Thoracic aorta (tissue), 2 donors: ENCODE data around the gene CDC37L1. TPM values are rescaled to one million over a fixed set of nuclear protein-coding genes. Genes with fewer than 3 reads are reported as not detected.

Source experiments
- ATAC-seq: fragments of 150-250 bp; one replicate; pipeline ENCODE4 v1.8.0; 2017; ENCODE audit warnings: low read depth; ENCODE audit not compliant: insufficient number of reproducible peaks, low FRiP score
- DNase-seq: peaks from one replicate; pipeline ENCODE4 v3.0.0-alpha.2; 2020; ENCODE audit warnings: low spot score
- H3K27ac ChIP-seq, 2 donors: fragments of 200-600 bp; sonication (generic); 1 replicate in 1 of 2; 2 replicates in 1 of 2; pipeline ENCODE4 v1.5.1; 2016; ENCODE audit warnings: mild to moderate bottlenecking in 2 of 2, moderate library complexity in 2 of 2
- H3K27me3 ChIP-seq: fragments of 200-600 bp; sonication (generic); replicated peaks from 2 replicates; pipeline ENCODE4 v1.6.0; 2016; ENCODE audit warnings: mild to moderate bottlenecking; ENCODE audit not compliant: insufficient read depth
- H3K36me3 ChIP-seq: fragments of 200-600 bp; sonication (generic); one replicate; pipeline ENCODE4 v1.5.1; 2016
- H3K4me1 ChIP-seq, 2 donors: fragments of 200-600 bp; sonication (generic); 1 replicate in 1 of 2; 2 replicates in 1 of 2; pipeline versions ENCODE4 v1.5.1 to v1.6.0; 2016; ENCODE audit warnings: low read depth in 2 of 2, mild to moderate bottlenecking in 1 of 2; ENCODE audit not compliant: control insufficient read depth in 1 of 2
- H3K4me3 ChIP-seq: fragments of 200-600 bp; sonication (generic); 2 replicates; pipeline ENCODE4 v1.5.1; 2016; ENCODE audit warnings: mild to moderate bottlenecking
- H3K9me3 ChIP-seq: fragments of 200-600 bp; sonication (generic); 2 replicates; pipeline ENCODE4 v1.5.1; 2016
- CTCF ChIP-seq: fragments of 200-600 bp; sonication (generic); IDR thresholded peaks from one replicate; pipeline ENCODE4 v1.5.1; 2019; ENCODE audit warnings: antibody characterized with exemption
- total RNA-seq, 2 donors: library from RNA; depleted of rRNA; stranded (reverse); fragments of >200 nt; gene quantifications; one replicate each; pipeline versions ENCODE4 v1.1.0 to v1.2.3, GENCODE V29; 2016

The CDC37L1 gene
- total RNA-seq, 2 donors from 2014 or later: 22.5 to 46.2 TPM

GRCh38 chr9:4665357-4665756 is 14.0 kb upstream of the CDC37L1 start:
- DNase-seq (no peak), ATAC-seq (no peak)
- Histone ChIP-seq H3K27me3 (no peaks in the 10 kb centered on the region), H3K36me3 (no peaks in the 10 kb centered on the region), H3K4me1 (peaks cover 13 to 47% of the 10 kb centered on the region in 2 donors), H3K4me3 (no peak overlapping the region), H3K27ac (no peak overlapping the region), H3K9me3 (no peaks in the 10 kb centered on the region)
- TF ChIP-seq CTCF: no peak

GRCh38 chr9:4666042-4666699 is 13.2 kb upstream of the CDC37L1 start, which contains the start of gene SPATA6L:
SPATA6L (minus strand) TSS chr9:4666480; CDS start chr9:4666250, 230 bp downstream.
- ATAC-seq (no peak), DNase-seq (peak; percentile 21)
- Histone ChIP-seq H3K9me3 (no peaks in the 10 kb centered on the region), H3K27ac (peak within 1 kb of the TSS in 1 of 2 donors; percentile 52), H3K4me1 (peaks cover 13 to 44% of the 10 kb centered on the region in 2 donors), H3K36me3 (no peaks in the 10 kb centered on the region), H3K27me3 (no peaks in the 10 kb centered on the region), H3K4me3 (peak within 1 kb of the TSS; percentile 68)
- TF ChIP-seq CTCF: no peak

- Histone ChIP-seq H3K9me3 (no peaks in the 10 kb centered on the region), H3K4me3 (no peak overlapping the region), H3K36me3 (no peaks in the 10 kb centered on the region), H3K4me1 (peaks cover 12 to 36% of the 10 kb centered on the region in 2 donors), H3K27ac (no peak overlapping the region), H3K27me3 (no peaks in the 10 kb centered on the region)
- DNase-seq: no peak
- TF ChIP-seq CTCF: no peak
- no peak for ATAC-seq
Observed at GRCh38 chr9:4667681-4668080, 11.7 kb upstream of the CDC37L1 start.

- no peak for ATAC-seq
- H3K4me1 ChIP-seq: peaks cover 5 to 27% of the 10 kb centered on the region in 2 donors
- TF ChIP-seq CTCF: no peak
- H3K9me3 ChIP-seq: no peaks in the 10 kb centered on the region
- DNase-seq: no peak
- no peak overlapping the region for H3K27ac ChIP-seq
- H3K27me3 ChIP-seq: no peaks in the 10 kb centered on the region
- no peak overlapping the region for H3K4me3 ChIP-seq
- no peaks in the 10 kb centered on the region for H3K36me3 ChIP-seq
Observed at GRCh38 chr9:4668604-4669003, 10.8 kb upstream of the CDC37L1 start.

GRCh38 chr9:4669890-4670289 is 9.5 kb upstream of the CDC37L1 start:
- ATAC-seq (no peak), DNase-seq (no peak)
- no peak for TF ChIP-seq CTCF
- H3K36me3 ChIP-seq: no peaks in the 10 kb centered on the region
- no peaks in the 10 kb centered on the region for H3K9me3 ChIP-seq
- no peak overlapping the region for H3K4me3 ChIP-seq
- H3K27ac ChIP-seq: no peak overlapping the region
- H3K4me1 ChIP-seq: peaks cover 0 to 14% of the 10 kb centered on the region in 2 donors
- no peaks in the 10 kb centered on the region for H3K27me3 ChIP-seq
